HCT116 (cell line): ENCODE measurements around the gene ARHGAP45. TPM values are rescaled to one million over a fixed set of nuclear protein-coding genes. Genes with fewer than 3 reads are reported as not detected.

Experiments
- ATAC-seq: fragments of 200-7000 bp; cut with Tn5 transposase; 2 replicates; pipeline ENCODE4 v1.9.1; 2020; ENCODE audit warnings: mild to moderate bottlenecking, moderate library complexity
- BruUV-seq: library from RNA; stranded (reverse); fragments of 400-500 nt; replicated peaks from 2 replicates; lab custom pipeline; 2021; lab: Mats Ljungman, UMichigan
- CTCF ChIA-PET: fragments of 300-600 bp; sonication (Branson Sonifier 250); formaldehyde crosslinking; loops from one replicate; lab custom pipeline; 2021; ENCODE audit warnings: antibody characterized with exemption; lab: Charles Lee
- POLR2A ChIA-PET: fragments of 300-600, 350-600 bp; sonication (Branson Sonifier 250); formaldehyde crosslinking; loops from one replicate; lab custom pipeline; 2021; ENCODE audit warnings: antibody characterized with exemption; lab: Charles Lee
- RAD21 ChIA-PET, 2 experiments: fragments of 300-600 bp; sonication (Branson Sonifier 250); formaldehyde crosslinking; loops; one replicate each; lab custom pipeline; 2023; ENCODE audit warnings: low total read pairs in 2 of 2; ENCODE audit not compliant: uncharacterized antibody in 2 of 2, unreplicated experiment in 2 of 2, low non-redundant PET in 1 of 2; lab: Charles Lee
- DNase-seq: peaks from one replicate; pipeline ENCODE4 v3.0.0-alpha.2; 2010; ENCODE audit warnings: low read depth, low spot score
- H2AFZ ChIP-seq: fragments of 200-600 bp; shearing (Covaris generic), sonication (generic); 2 replicates; pipeline ENCODE4 v1.6.1; 2017; ENCODE audit warnings: low read depth, mixed run types, mixed read lengths, antibody characterized with exemption, low read length; ENCODE audit not compliant: poor library complexity, severe bottlenecking
- H3K27ac ChIP-seq: 2 replicates; pipeline ENCODE4 v1.5.1; 2012; ENCODE audit warnings: low read depth, low read length
- H3K27me3 ChIP-seq: fragments of 200-600 bp; sonication (generic); 2 replicates; pipeline ENCODE4 v1.6.1; 2016; ENCODE audit warnings: mixed run types, low read length, mixed read lengths; ENCODE audit not compliant: insufficient read depth
- H3K36me3 ChIP-seq, 2 experiments: fragments of 200-500 bp in 1 of 2; fragments of 200-600 bp in 1 of 2; sonication (Bioruptor generic) in 1 of 2; sonication (generic) in 1 of 2; 2 replicates each; pipeline versions ENCODE4 v1.5.1 to v1.6.1; 2014 to 2016; ENCODE audit warnings: low read length in 2 of 2, inconsistent platforms in 1 of 2, mixed read lengths in 1 of 2, mixed run types in 1 of 2; ENCODE audit not compliant: insufficient read depth in 2 of 2, control insufficient read depth in 1 of 2
- H3K4me1 ChIP-seq, 2 experiments: fragments of 200-600 bp in 1 of 2; sonication (generic) in 1 of 2; 2 replicates each; pipeline versions ENCODE4 v1.5.1 to v1.6.1; 2012 to 2017; ENCODE audit warnings: low read length in 2 of 2, inconsistent platforms in 1 of 2, mild to moderate bottlenecking in 1 of 2, mixed read lengths in 1 of 2, mixed run types in 1 of 2, moderate library complexity in 1 of 2; ENCODE audit not compliant: insufficient read depth in 2 of 2, control insufficient read depth in 1 of 2
- H3K4me2 ChIP-seq: fragments of 200-600 bp; sonication (generic); 2 replicates; pipeline ENCODE4 v1.6.1; 2017; ENCODE audit warnings: mixed run types, low read length, mixed read lengths
- H3K4me3 ChIP-seq, 2 experiments: fragments of 200-600 bp in 1 of 2; sonication (generic) in 1 of 2; replicated peaks in 1 of 2; 2 replicates each; pipeline ENCODE4 v1.5.1; 2011 to 2016; ENCODE audit warnings: low read length in 2 of 2, control low read depth in 1 of 2, low read depth in 1 of 2, mild to moderate bottlenecking in 1 of 2, mixed read lengths in 1 of 2, mixed run types in 1 of 2
- H3K79me2 ChIP-seq: fragments of 200-600 bp; sonication (generic); 2 replicates; pipeline ENCODE4 v1.6.1; 2017; ENCODE audit warnings: mild to moderate bottlenecking, mixed run types, low read length, moderate library complexity, mixed read lengths; ENCODE audit not compliant: insufficient read depth
- H3K9ac ChIP-seq: fragments of 200-600 bp; sonication (generic); 2 replicates; pipeline ENCODE4 v1.6.1; 2016; ENCODE audit warnings: low read length, mixed read lengths
- H3K9me2 ChIP-seq: fragments of 200-600 bp; sonication (generic), shearing (Covaris generic); 2 replicates; pipeline ENCODE4 v1.6.1; 2017; ENCODE audit warnings: mixed run types, mild to moderate bottlenecking, moderate library complexity; ENCODE audit not compliant: insufficient read depth
- H3K9me3 ChIP-seq, 2 experiments: fragments of 200-500 bp in 1 of 2; fragments of 200-600 bp in 1 of 2; sonication (Bioruptor generic) in 1 of 2; sonication (generic) in 1 of 2; 2 replicates each; pipeline ENCODE4 v1.6.1; 2014 to 2017; ENCODE audit warnings: low read length in 2 of 2, mixed read lengths in 2 of 2, inconsistent platforms in 1 of 2, low read depth in 1 of 2, mild to moderate bottlenecking in 1 of 2, mixed run types in 1 of 2, moderate library complexity in 1 of 2; ENCODE audit not compliant: control insufficient read depth in 1 of 2, insufficient read depth in 1 of 2
- H4K20me1 ChIP-seq: fragments of 200-600 bp; sonication (generic), shearing (Covaris generic); 2 replicates; pipeline ENCODE4 v1.6.1; 2017; ENCODE audit warnings: mixed run types, mild to moderate bottlenecking, moderate library complexity; ENCODE audit not compliant: insufficient read depth
- CBX3 ChIP-seq: IDR thresholded peaks from 2 replicates; pipeline ENCODE4 v1.6.1; 2012; ENCODE audit warnings: low read depth
- ELF1 ChIP-seq: IDR thresholded peaks from 2 replicates; pipeline ENCODE4 v1.6.1; 2012; ENCODE audit warnings: low read depth, borderline replicate concordance
- EZH2phosphoT487 ChIP-seq: fragments of 200-600 bp; IDR thresholded peaks from 2 replicates; pipeline ENCODE4 v1.6.1; 2018; ENCODE audit warnings: antibody characterized with exemption, borderline replicate concordance
- FOSL1 ChIP-seq: IDR thresholded peaks from 2 replicates; pipeline ENCODE4 v1.6.1; 2012; ENCODE audit warnings: low read depth
- POLR2A ChIP-seq: IDR thresholded peaks from 2 replicates; pipeline ENCODE4 v1.7.0; 2011; ENCODE audit warnings: borderline replicate concordance; ENCODE audit not compliant: insufficient read depth, insufficient read length; ENCODE audit errors: extremely low read depth
- SP1 ChIP-seq: IDR thresholded peaks from 2 replicates; pipeline ENCODE4 v1.6.1; 2012; ENCODE audit warnings: low read depth
- YY1 ChIP-seq: IDR thresholded peaks from 2 replicates; pipeline ENCODE4 v1.6.1; 2011; ENCODE audit warnings: low read length, low read depth, moderate library complexity, mild to moderate bottlenecking; ENCODE audit not compliant: insufficient replicate concordance; ENCODE audit errors: extremely low read depth
- ZFX ChIP-seq: fragments of 450-650 bp; IDR thresholded peaks from 2 replicates; pipeline ENCODE4 v1.6.1; 2017
- ZNF274 ChIP-seq: fragments of 200-500 bp; sonication (Bioruptor generic); IDR thresholded peaks from 2 replicates; pipeline ENCODE4 v1.6.1; 2014; ENCODE audit warnings: mild to moderate bottlenecking, low read depth, low read length, inconsistent platforms
- intact Hi-C: fragments of 100-400 bp; cut with micrococcal nuclease; formaldehyde crosslinking; loops from 2 replicates; pipeline ENCODE4 v1.10.0; 2022
- total RNA-seq: library from RNA; stranded (reverse); gene quantifications from one replicate; pipeline ENCODE4 v1.2.1, GENCODE V29; 2021; ENCODE audit not compliant: unreplicated experiment
- TF ChIP-seq, protein P1 (sequence below), 3 experiments: fragments of 200-600 bp in 1 of 3; sonication (generic) in 1 of 3; IDR thresholded peaks in 2 of 3; conservative IDR thresholded peaks in 1 of 3; 2 replicates each; pipeline ENCODE4 v1.5.1; 2012 to 2017; ENCODE audit warnings: low read depth in 2 of 3, low read length in 2 of 3, antibody characterized with exemption in 1 of 3, borderline replicate concordance in 1 of 3, control low read depth in 1 of 3, mild to moderate bottlenecking in 1 of 3, mixed read lengths in 1 of 3, mixed run types in 1 of 3, moderate library complexity in 1 of 3; ENCODE audit not compliant: insufficient read depth in 1 of 3
- TF ChIP-seq, protein P2 (sequence below): IDR thresholded peaks from 2 replicates; pipeline ENCODE4 v1.6.1; 2012
- TF ChIP-seq, protein P3 (sequence below): IDR thresholded peaks from 2 replicates; pipeline ENCODE4 v1.6.1; 2011; ENCODE audit warnings: mild to moderate bottlenecking, low read length, moderate library complexity; ENCODE audit not compliant: insufficient replicate concordance; ENCODE audit errors: extremely low read depth
- TF ChIP-seq, protein P4 (sequence below): IDR thresholded peaks from 2 replicates; pipeline ENCODE4 v1.6.1; 2012; ENCODE audit warnings: low read depth

ARHGAP45 gene
- total RNA-seq, 1 experiment from 2014 or later, result 30.4 TPM

DNA sequence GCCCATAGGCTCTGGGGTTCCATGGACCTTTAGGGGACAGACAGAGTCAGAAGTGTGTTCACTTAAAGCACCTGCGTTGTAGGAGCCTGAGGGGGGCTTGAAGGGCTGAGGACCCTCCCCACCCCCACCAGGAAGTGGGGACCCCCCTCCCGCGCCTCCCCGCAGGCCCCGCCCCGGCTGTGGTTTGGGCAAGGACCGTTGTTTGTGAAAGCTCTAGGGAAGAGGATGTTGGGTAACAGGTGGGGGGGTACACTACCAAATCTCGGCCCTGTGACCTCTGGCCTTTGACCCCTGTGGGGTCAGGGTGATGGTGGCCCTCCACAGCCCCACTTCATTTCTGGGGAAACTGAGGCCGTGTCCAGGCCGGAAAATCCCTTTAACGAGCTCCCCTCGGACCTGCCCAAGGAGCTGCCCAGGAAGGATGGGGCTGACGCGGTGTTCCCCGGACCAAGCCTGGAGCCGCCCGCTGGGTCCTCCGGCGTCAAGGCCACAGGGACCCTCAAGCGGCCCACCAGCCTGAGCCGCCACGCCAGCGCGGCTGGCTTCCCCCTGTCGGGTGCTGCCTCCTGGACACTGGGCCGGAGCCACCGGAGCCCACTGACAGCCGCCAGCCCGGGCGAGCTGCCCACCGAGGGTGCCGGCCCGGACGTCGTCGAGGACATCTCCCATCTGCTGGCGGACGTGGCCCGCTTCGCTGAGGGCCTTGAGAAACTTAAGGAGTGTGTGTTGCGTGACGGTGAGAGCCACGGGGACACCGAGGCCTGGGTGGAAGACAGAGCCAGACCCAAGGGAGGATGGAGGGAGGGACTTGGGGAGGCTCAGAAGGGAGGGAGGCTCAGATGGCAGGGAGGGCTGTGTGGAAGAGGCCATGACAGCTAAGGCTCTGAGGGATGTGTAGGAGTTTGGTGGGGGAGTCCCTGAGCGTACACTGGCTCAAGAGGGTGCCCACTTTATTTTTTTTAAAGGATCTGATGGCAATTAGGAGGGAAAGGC lies 1.3 kb downstream of the ARHGAP45 start:
- ChIA-PET RAD21 (no interaction called here), POLR2A (interaction anchor here (2.0 to 2.3 kb wide), 2 partner anchors 14 to 47 kb away, joined by 6 to 7 read pairs; partner anchors contain the start of gene RNU6-2), CTCF (no interaction called here)
- Histone ChIP-seq H3K9ac (peak overlapping the region; percentile 92), H3K79me2 (peaks cover 26% of the 10 kb centered on the region; the same call in 1 of the 2 replicates), H3K4me3 (peak overlapping the region; percentile 64 to 78), H3K27me3 (no peaks in the 10 kb centered on the region), H3K36me3 (0 out of 4 replicates have a peak, but pooled peaks cover 0 to 3% of the 10 kb centered on the region in 2 experiments), H3K4me2 (peak overlapping the region; percentile 94), H3K4me1 (peaks cover 32 to 61% of the 10 kb centered on the region in 2 experiments), H3K9me2 (no peaks in the 10 kb centered on the region), H3K9me3 (no peaks in the 10 kb centered on the region), H3K27ac (peak overlapping the region; percentile 100; the same call in 1 of the 2 replicates), H2AFZ (no peak overlapping the region), H4K20me1 (no peaks in the 10 kb centered on the region)
- intact Hi-C loops, result no loop called here
- no TSS peak for BruUV-seq
- no peak for ATAC-seq
- DNase-seq, result no peak
- TF ChIP-seq, protein P1, sequence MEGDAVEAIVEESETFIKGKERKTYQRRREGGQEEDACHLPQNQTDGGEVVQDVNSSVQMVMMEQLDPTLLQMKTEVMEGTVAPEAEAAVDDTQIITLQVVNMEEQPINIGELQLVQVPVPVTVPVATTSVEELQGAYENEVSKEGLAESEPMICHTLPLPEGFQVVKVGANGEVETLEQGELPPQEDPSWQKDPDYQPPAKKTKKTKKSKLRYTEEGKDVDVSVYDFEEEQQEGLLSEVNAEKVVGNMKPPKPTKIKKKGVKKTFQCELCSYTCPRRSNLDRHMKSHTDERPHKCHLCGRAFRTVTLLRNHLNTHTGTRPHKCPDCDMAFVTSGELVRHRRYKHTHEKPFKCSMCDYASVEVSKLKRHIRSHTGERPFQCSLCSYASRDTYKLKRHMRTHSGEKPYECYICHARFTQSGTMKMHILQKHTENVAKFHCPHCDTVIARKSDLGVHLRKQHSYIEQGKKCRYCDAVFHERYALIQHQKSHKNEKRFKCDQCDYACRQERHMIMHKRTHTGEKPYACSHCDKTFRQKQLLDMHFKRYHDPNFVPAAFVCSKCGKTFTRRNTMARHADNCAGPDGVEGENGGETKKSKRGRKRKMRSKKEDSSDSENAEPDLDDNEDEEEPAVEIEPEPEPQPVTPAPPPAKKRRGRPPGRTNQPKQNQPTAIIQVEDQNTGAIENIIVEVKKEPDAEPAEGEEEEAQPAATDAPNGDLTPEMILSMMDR (IDR thresholded peaks at IDR 0.05 in 2 of 3, conservative IDR thresholded peaks at IDR 0.05 in 1 of 3; ENCODE audit: borderline replicate concordance in 1 of 3, insufficient read depth in 1 of 3, low read depth in 2 of 3, low read length in 2 of 3), result no peak
- TF ChIP-seq, protein P2, sequence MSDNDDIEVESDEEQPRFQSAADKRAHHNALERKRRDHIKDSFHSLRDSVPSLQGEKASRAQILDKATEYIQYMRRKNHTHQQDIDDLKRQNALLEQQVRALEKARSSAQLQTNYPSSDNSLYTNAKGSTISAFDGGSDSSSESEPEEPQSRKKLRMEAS, result no peak
- TF ChIP-seq POLR2A (no peak), ZNF274 (no peak), YY1 (no peak), ZFX (no peak), ELF1 (no peak), EZH2phosphoT487 (no peak), FOSL1 (no peak), CBX3 (no peak), SP1 (no peak)
- TF ChIP-seq, protein P3, sequence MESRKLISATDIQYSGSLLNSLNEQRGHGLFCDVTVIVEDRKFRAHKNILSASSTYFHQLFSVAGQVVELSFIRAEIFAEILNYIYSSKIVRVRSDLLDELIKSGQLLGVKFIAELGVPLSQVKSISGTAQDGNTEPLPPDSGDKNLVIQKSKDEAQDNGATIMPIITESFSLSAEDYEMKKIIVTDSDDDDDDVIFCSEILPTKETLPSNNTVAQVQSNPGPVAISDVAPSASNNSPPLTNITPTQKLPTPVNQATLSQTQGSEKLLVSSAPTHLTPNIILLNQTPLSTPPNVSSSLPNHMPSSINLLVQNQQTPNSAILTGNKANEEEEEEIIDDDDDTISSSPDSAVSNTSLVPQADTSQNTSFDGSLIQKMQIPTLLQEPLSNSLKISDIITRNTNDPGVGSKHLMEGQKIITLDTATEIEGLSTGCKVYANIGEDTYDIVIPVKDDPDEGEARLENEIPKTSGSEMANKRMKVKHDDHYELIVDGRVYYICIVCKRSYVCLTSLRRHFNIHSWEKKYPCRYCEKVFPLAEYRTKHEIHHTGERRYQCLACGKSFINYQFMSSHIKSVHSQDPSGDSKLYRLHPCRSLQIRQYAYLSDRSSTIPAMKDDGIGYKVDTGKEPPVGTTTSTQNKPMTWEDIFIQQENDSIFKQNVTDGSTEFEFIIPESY, result no peak
- TF ChIP-seq, protein P4, sequence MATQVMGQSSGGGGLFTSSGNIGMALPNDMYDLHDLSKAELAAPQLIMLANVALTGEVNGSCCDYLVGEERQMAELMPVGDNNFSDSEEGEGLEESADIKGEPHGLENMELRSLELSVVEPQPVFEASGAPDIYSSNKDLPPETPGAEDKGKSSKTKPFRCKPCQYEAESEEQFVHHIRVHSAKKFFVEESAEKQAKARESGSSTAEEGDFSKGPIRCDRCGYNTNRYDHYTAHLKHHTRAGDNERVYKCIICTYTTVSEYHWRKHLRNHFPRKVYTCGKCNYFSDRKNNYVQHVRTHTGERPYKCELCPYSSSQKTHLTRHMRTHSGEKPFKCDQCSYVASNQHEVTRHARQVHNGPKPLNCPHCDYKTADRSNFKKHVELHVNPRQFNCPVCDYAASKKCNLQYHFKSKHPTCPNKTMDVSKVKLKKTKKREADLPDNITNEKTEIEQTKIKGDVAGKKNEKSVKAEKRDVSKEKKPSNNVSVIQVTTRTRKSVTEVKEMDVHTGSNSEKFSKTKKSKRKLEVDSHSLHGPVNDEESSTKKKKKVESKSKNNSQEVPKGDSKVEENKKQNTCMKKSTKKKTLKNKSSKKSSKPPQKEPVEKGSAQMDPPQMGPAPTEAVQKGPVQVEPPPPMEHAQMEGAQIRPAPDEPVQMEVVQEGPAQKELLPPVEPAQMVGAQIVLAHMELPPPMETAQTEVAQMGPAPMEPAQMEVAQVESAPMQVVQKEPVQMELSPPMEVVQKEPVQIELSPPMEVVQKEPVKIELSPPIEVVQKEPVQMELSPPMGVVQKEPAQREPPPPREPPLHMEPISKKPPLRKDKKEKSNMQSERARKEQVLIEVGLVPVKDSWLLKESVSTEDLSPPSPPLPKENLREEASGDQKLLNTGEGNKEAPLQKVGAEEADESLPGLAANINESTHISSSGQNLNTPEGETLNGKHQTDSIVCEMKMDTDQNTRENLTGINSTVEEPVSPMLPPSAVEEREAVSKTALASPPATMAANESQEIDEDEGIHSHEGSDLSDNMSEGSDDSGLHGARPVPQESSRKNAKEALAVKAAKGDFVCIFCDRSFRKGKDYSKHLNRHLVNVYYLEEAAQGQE, result no peak
- TF ChIP-seq, all 23 proteins: peak for 0
